C4-2B (cell line): ENCODE results near the gene PYROXD2.

ENCODE experiments used
- H3K27ac ChIP-seq: fragments of 450-650 bp; 2 replicates; pipeline ENCODE4 v1.5.1; 2017
- ZFX ChIP-seq: fragments of 450-650 bp; IDR thresholded peaks from 2 replicates; pipeline ENCODE4 v1.6.1; 2017
- TF ChIP-seq, protein P1 (sequence below): fragments of 450-650 bp; conservative IDR thresholded peaks from 2 replicates; pipeline ENCODE4 v1.5.1; 2017; ENCODE audit warnings: mild to moderate bottlenecking

PYROXD2 gene

DNA sequence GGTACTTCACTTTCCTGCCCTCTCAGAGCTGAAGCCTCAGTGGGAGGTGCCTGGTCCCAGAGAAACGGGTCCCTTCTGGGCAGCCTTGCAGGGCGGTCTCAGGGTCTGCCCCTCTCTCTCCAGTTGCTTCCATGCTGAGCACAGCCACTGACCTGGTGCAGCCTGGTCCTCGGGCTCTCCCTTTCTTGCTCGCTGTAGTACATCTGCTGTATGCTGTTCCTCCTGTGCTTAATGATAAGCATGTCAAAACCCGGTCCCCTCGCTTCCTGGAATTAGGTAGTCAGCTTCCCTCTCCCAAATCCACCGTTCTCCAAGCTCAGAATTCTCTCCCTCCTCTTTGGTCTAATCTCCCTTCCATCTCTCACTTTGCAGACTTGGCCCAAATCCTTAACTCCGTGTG is 42.7 kb upstream of the PYROXD2 start:
- no peak overlapping the region for H3K27ac ChIP-seq
- no peak for TF ChIP-seq ZFX
- TF ChIP-seq, protein P1, sequence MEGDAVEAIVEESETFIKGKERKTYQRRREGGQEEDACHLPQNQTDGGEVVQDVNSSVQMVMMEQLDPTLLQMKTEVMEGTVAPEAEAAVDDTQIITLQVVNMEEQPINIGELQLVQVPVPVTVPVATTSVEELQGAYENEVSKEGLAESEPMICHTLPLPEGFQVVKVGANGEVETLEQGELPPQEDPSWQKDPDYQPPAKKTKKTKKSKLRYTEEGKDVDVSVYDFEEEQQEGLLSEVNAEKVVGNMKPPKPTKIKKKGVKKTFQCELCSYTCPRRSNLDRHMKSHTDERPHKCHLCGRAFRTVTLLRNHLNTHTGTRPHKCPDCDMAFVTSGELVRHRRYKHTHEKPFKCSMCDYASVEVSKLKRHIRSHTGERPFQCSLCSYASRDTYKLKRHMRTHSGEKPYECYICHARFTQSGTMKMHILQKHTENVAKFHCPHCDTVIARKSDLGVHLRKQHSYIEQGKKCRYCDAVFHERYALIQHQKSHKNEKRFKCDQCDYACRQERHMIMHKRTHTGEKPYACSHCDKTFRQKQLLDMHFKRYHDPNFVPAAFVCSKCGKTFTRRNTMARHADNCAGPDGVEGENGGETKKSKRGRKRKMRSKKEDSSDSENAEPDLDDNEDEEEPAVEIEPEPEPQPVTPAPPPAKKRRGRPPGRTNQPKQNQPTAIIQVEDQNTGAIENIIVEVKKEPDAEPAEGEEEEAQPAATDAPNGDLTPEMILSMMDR, result no peak

DNA sequence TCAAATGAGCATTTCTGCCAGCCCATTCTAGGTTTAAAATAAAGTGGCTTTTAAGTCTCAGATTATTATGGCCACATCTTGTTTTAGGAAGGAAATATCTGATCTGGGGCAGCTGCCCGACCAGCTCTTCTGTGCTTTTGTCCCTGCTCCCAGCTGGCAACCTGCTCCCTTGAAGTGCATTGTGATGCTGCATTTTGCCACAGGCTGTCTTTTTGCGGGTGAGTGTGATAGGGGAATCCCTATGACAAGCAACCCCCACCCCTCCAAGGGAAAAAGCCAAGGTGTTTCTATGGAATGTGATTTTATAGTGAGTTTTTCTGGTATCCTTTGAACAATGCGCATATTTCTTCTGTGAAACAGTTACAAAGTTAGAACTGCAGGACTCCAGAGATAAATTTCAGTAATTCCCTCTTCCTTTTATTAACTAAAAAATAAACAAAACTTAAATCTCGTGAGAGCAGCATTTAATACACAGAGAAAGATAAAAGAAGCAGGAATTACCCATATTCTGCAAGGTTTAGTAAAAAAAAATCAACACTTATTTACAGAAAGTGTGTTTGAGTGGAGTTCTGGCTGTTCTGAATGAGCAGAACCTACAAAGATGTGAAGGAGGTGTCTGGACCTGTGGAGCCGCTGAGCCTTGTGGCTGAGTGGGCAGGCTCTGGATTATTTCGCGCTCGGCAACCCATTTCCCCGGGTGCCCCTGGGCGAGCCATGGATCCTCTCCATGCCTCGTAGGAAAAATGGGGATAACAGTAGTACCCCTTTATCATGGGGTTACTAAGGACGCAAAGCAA is 41.9 kb upstream of the PYROXD2 start:
- H3K27ac ChIP-seq, result no peak overlapping the region
- TF ChIP-seq, protein P1, result no peak
- TF ChIP-seq ZFX, result no peak

DNA sequence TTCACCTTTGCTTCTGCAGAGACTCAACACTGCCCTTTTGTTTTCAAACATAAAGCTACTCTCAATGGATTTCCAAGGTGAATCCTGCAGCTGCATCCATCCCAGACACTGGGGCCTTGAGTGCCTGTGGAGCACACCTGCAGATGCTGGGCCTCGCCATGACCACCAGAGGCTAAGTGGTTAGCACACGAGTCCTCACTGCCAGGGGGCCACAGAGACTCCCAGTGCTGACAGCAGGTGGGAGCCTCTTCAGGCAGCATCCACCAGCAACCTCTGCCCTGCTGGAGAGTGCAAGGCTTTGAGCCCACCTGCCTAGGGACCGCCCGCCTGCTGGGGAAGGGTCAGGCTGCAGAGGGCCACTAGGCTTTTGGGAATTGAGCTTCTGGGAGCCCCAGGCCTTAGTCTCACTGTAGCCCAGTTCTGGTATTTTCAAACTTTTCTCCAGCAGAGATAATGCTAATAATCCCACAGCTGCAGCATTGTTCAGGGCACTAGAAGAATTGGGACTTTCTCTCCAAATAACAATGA is 41.1 kb upstream of the PYROXD2 start:
- no peak overlapping the region for H3K27ac ChIP-seq
- TF ChIP-seq, protein P1, result no peak
- no peak for TF ChIP-seq ZFX

DNA sequence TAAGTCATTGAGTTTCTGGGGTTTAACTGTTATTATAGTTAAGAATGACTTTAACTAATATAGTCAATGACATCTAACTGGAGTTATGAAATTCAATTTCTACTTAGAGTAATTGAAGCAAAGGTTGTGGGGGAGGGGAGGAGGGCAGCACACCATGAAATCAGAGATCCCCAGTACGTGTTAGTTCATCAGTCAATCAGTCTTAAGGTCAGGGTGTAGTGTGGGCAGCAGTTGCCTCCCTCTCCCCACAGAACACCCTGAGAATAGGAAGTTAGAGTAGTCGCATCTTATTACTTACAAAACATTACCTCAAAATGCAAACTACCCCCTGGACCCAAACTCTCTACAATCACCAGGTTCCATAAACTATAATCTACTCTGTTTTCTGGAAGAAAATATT is 38.7 kb upstream of the PYROXD2 start:
- TF ChIP-seq ZFX, result no peak
- TF ChIP-seq, protein P1, result no peak

DNA sequence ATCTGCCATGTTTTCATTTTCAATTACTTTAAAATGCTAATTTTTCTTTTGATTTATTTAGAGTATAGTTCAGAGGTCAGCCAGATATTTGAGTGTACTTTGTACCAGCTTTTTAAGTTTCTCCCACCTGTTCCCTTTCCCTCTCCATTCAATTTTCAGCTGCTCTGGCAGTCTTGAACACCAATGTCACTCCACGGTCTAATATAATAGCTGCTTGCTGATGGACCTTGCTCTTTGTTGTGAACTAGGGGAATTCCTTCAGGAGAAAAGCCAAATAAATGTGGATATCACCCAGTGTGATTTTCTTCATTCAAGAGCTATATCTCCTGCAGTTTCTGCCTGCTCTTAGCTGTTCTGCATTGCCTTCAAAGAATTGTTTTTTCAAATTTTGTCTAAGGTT is 35.6 kb upstream of the PYROXD2 start:
- no peak overlapping the region for H3K27ac ChIP-seq

More for the DNA sequence above, 38.7 kb upstream of the PYROXD2 start:
- no peak overlapping the region for H3K27ac ChIP-seq

DNA sequence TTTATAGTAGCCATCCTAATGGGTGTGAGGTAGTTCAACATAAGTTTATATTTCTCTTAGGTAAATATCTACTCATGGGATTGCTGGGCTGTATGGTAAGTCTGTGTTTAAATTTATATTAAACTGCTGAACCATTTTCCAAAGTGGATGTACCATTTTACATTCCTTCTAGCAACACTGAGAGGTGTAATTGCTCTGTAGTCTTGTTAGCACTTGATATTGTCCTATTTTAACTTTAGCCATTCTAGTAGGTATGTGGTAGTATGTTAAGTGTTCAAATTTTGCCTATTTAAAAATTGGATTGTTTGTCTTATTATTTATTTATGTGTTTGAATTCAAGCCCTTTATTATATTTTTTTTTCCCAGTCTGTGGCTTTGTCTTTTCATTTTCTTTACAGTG is 34.3 kb upstream of the PYROXD2 start:
- no peak for TF ChIP-seq ZFX
- TF ChIP-seq, protein P1, result no peak
- no peak overlapping the region for H3K27ac ChIP-seq

More for the DNA sequence above, 35.6 kb upstream of the PYROXD2 start:
- TF ChIP-seq ZFX, result no peak
- TF ChIP-seq, protein P1, result no peak

DNA sequence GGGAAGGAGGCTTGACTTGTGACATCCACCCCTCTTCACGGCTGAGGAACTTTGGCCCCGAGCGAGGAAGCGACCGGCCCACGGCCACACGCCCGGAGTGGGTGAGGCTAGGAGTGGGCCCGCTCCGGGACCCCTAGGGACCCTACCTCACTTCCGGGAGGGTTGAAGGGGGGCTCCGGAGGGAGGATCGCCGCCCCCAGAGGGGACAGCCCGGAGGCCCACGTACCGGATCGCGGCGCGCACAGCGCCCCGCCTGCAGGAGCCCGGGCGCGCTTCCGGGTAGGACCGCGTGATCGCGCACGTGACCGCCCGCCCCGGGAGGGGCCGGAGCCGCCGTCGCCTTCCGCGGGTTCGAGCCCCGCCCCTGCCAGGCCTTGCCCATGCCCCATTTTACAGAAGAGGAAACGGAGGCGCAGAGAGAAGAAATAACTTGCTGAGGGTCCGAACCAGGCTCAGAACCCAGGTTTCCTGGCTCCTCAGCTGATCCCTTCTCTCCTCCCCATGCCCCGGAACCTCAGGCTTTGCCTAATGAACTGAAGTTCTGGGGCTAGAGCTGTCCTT is 31.8 kb upstream of the PYROXD2 start, which contains the start of gene HPS1:
HPS1 (minus strand) TSS at position 275 of the 561 bp plus-strand sequence. CDS start 3,695 bp downstream, outside the sequence.
- peak within 1 kb of the TSS; percentile 74 for H3K27ac ChIP-seq
- TF ChIP-seq, protein P1, result peak; percentile 12
- peak; percentile 66 for TF ChIP-seq ZFX
